HG03139 (cell line): ENCODE measurements around the gene DARS2.
"Not testable (repeated sequence)": the region's sequence is repeated elsewhere in the genome, so short reads cannot be mapped to it uniquely, and the experiment has no call there.

ENCODE experiments used
- ATAC-seq: cut with Tn5 transposase; IDR thresholded peaks from one replicate; pipeline ENCODE4 v1.9.1; 2021; ENCODE audit not compliant: unreplicated experiment

The DARS2 gene, protein sequence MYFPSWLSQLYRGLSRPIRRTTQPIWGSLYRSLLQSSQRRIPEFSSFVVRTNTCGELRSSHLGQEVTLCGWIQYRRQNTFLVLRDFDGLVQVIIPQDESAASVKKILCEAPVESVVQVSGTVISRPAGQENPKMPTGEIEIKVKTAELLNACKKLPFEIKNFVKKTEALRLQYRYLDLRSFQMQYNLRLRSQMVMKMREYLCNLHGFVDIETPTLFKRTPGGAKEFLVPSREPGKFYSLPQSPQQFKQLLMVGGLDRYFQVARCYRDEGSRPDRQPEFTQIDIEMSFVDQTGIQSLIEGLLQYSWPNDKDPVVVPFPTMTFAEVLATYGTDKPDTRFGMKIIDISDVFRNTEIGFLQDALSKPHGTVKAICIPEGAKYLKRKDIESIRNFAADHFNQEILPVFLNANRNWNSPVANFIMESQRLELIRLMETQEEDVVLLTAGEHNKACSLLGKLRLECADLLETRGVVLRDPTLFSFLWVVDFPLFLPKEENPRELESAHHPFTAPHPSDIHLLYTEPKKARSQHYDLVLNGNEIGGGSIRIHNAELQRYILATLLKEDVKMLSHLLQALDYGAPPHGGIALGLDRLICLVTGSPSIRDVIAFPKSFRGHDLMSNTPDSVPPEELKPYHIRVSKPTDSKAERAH

GRCh38 chr1:173824315-173825081 is at the start of gene DARS2, which contains the start of gene CENPL:
TSS of gene DARS2 (plus strand) at chr1:173824673. CDS start at chr1:173825230, 557 bp downstream.
TSS of gene CENPL (minus strand) at chr1:173824883. CDS start at chr1:173811299, 13,584 bp downstream.
- ATAC-seq = peak; percentile 80

DNA sequence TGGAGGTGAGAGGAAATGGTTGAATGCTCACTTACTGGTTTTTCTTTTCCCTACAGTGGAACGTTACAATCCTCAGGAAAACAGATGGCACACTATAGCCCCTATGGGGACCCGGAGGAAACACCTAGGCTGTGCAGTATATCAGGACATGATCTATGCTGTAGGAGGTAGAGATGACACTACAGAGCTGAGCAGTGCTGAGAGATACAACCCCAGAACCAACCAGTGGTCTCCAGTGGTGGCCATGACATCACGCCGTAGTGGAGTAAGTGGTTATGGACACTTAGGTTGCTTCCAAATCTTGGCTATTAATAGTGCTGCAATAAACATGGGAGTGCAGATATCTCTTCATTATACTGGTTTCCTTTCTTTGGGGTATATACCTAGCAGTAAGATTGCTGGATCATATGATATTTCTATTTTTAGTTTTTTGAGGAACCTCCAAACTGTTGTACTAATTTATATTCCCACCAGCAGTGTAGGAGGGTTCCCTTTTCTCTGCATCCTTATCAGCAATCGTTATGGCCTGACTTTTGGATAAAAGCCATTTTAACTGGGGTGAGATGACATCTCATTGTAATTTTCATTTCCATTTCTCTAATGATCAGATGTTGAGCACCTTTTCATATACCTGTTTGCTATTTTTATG is 48.8 kb upstream of the DARS2 start:
- ATAC-seq = no peak

DNA sequence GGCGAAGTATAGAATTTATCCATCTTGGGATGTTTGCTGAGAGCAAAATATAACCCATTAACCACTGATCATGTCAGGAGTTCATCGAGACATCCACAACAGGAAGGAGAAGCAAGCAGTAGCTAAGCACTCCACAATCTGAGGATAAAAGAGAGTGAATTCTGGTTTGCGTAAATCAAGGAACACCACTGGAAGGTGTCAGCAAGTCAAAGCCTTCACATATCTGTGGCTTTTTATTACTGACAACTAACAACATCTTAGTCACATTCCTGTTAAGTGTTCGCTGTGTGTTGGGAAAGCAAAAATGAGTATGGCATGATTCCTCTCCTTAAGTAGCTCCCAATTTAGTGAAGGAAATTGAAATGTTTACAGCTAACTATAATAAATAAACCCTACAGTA is 44.5 kb upstream of the DARS2 start:
- no peak for ATAC-seq

GRCh38 chr1:173784997-173785396 is 39.5 kb upstream of the DARS2 start:
- no peak for ATAC-seq

DNA sequence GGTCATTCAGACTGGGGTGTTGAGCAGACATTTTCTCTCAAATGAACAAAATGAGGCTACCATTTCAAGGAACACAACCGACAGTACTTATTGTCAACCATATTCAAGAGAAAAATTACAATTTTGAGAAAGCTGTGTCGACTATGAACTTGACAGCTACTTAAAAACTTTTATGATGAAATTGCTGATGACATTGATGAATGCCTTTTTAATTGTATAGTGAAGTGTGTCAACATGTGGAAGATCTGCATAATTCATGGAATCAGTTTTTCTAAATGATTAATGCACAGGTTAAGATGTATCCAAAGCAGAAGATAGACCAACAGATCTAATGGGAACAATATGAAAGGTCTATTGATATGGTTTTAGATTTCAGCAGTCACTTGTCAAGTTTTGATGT is 34.6 kb upstream of the DARS2 start:
- no peak for ATAC-seq

DNA sequence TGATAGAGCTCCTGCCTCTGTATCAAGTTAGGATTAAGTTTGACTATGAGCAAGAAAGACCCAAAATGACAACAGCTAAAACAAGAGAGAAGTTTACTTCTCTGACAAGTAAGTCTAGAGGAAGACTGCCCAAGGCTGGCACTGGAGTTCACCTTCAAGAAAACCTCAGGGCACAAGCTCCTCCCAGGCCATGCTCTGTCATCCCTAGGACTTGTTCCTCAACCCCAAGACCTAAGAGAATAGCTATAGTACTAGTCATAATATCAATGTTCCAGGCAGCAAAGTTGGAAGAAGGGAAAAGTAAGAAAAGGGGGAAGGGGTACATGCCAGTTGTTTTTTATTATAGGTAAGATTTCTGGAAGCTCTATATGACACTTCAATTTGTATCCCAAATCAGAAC is 26.4 kb upstream of the DARS2 start:
- no peak for ATAC-seq

DNA sequence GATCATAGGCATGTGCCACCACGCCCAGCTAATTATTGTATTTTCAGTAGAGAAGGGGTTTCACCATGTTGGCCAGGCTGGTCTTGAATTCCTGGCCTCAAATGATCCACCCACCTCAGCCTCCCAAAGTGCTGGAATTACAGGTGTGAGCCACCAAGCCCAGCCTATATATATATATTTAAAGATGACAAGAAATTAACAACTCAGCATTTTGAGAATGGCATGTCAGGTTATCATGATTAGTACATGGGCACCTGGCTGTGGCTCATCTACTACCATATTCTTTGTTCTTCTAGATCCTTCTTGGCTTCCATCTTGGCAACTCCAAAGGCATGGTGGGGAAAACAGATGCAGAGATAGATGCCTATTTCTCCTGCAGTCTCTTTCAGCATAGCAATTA is 24.5 kb upstream of the DARS2 start:
- ATAC-seq = not testable (repeated sequence)

DNA sequence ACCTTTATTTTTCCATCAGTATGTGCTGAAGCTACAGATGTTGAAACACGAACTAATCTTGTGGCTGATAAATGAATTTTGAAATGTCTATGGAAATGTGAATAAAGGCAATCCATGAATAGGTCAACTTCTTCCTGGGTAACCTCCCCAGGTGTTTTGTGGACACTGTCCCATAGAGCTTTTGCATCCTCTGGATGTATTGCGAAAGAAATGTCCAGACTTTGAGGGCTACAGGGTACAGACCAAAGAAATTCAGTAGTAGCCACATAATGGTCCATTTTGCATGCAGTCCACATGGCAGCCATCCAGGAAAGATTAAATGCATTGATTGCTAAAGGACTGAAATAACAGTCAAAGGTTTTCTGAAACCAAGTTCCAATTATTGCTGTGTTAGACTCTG is 21.5 kb upstream of the DARS2 start:
- no peak for ATAC-seq

GRCh38 chr1:173813654-173814053 is 10.8 kb upstream of the DARS2 start:
- ATAC-seq = not testable (repeated sequence)

- no peak for ATAC-seq
Observed at GRCh38 chr1:173818459-173818858, 6.0 kb upstream of the DARS2 start.

- ATAC-seq = no peak
Observed at GRCh38 chr1:173821680-173822079, 2.8 kb upstream of the DARS2 start.

DNA sequence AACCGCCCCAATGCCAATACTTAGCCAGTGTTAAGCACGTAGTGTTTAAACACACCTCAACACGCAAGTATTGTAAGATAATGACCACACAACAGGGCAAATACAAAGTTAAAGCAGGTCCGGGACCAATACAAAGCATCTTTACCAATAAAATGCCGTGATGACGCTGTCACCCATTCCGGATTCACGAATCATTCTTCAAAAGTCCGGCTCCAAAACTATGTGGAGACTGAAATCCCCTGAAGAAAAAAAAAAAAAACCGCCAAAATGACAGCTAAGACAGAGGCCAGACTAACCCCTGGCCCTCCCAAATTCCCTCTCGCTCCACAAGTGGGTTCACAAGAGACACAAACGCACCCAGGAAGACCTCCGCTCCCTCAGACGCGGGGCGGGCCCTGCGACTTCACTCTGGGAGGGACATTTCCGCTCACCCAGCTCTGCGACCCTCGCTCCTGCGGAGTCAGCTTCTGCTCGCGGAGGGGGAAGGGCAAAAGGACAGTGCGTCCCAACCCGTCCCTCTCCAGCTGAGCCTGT is 625 bp upstream of the DARS2 start:
- ATAC-seq = peak; percentile 35

GRCh38 chr1:173827611-173828010 is 3.1 kb downstream of the DARS2 start:
- no peak for ATAC-seq

GRCh38 chr1:173832748-173833147 is 8.3 kb downstream of the DARS2 start:
- ATAC-seq = no peak

DNA sequence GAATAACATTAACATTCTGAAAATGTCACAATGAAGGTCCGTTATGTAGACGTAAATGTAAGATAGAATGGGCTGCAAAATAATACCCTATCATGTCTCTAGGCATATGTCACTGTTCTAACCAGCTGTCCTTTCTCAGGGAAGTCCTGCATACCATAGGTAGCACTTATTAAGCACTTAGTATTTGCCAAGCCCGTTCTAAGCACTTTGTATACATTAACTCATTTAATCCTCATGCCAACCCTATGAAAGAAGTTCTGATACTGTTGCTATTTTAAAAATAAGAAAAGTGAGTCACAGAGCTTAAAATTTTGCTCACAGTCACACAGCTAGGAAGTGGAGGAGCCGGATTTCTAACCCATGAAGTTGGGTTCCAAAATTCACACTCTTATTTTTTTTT is 27.6 kb downstream of the DARS2 start:
- no peak for ATAC-seq

GRCh38 chr1:173853074-173853473 is 28.6 kb downstream of the DARS2 start:
- ATAC-seq = no peak

GRCh38 chr1:173856014-173856413 is 31.5 kb downstream of the DARS2 start:
- ATAC-seq = no peak

DNA sequence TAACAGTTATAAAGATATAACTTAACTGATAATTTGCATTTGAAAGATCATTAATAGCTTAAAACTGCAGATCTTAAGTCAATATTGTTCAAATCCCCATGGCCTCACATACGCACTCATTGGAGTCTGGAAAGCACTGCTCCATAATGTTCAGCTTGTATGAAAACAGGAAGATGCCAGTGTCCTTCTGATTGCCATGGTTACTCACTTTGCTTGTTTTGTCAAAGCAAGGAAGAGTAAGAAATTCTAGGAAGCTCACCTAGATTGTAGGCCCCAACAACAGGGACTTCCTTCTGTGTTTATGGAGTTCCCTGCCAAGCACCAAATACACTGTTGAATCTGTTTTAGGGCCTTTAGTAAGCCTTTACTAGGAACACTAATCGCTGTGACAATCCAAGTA is 32.4 kb downstream of the DARS2 start:
- ATAC-seq = no peak

- no peak for ATAC-seq
Observed at GRCh38 chr1:173857363-173857917, 33.0 kb downstream of the DARS2 start.

- not testable (repeated sequence) for ATAC-seq
Observed at GRCh38 chr1:173859547-173859946, 35.1 kb downstream of the DARS2 start.

- no peak for ATAC-seq
Observed at GRCh38 chr1:173860065-173860464, 35.6 kb downstream of the DARS2 start.
